Vagina (tissue), 2 donors: ENCODE measurements around the gene PTPRN2. TPM values are rescaled to one million over a fixed set of nuclear protein-coding genes. Genes with fewer than 3 reads are reported as not detected.

ENCODE experiments used
- DNase-seq, 2 donors: peaks; one replicate each; pipeline ENCODE4 v3.0.0-alpha.2; 2017; ENCODE audit errors: extremely low spot score in 2 of 2
- H3K27ac ChIP-seq: fragments of 200-600 bp; sonication (generic); one replicate; pipeline ENCODE4 v1.5.1; 2019
- H3K27me3 ChIP-seq: fragments of 200-600 bp; sonication (generic); one replicate; pipeline ENCODE4 v1.5.1; 2019
- H3K36me3 ChIP-seq, 2 donors: fragments of 200-600 bp; sonication (generic); one replicate each; pipeline ENCODE4 v1.5.1; 2017 to 2019
- H3K4me1 ChIP-seq: fragments of 200-600 bp; sonication (generic); one replicate; pipeline ENCODE4 v1.5.1; 2019
- H3K4me3 ChIP-seq, 2 donors: fragments of 200-600 bp; sonication (generic); 1 replicate in 1 of 2; 2 replicates in 1 of 2; pipeline ENCODE4 v1.5.1; 2016 to 2019
- H3K9me3 ChIP-seq: fragments of 200-600 bp; sonication (generic); one replicate; pipeline ENCODE4 v1.5.1; 2019
- CTCF ChIP-seq, 3 experiments: fragments of 450-650 bp in 2 of 3; fragments of 200-600 bp in 1 of 3; sonication (generic) in 1 of 3; IDR thresholded peaks; one replicate each; pipeline ENCODE4 v1.5.1; 2017 to 2019; ENCODE audit warnings: antibody characterized with exemption in 3 of 3, mild to moderate bottlenecking in 2 of 3, moderate library complexity in 2 of 3
- POLR2A ChIP-seq, 2 donors: fragments of 450-650 bp; IDR thresholded peaks; one replicate each; pipeline ENCODE4 v1.6.1; 2017; ENCODE audit warnings: antibody characterized with exemption in 2 of 2, mild to moderate bottlenecking in 2 of 2, moderate library complexity in 2 of 2
- POLR2AphosphoS5 ChIP-seq, 2 donors: sonication (generic); formaldehyde crosslinking; IDR thresholded peaks; one replicate each; pipeline ENCODE4 v1.9.0; 2017; ENCODE audit warnings: antibody characterized with exemption in 2 of 2, mild to moderate bottlenecking in 2 of 2, low read depth in 1 of 2; ENCODE audit not compliant: insufficient read depth in 1 of 2
- intact Hi-C: fragments of 100-400 bp; cut with DNase I; formaldehyde crosslinking; loops from one replicate; pipeline ENCODE4 v1.15.1; 2023
- total RNA-seq: library from RNA; depleted of rRNA; stranded (reverse); fragments of >200 nt; gene quantifications from one replicate; pipeline ENCODE4 v1.2.3, GENCODE V29; 2016

The PTPRN2 gene
- total RNA-seq, 1 donor from 2014 or later: 7.4 TPM

- no peak for TF ChIP-seq CTCF (IDR thresholded peaks at IDR 0.05)
- TF ChIP-seq POLR2A (IDR thresholded peaks at IDR 0.05): no peak
- TF ChIP-seq POLR2AphosphoS5 (IDR thresholded peaks at IDR 0.05; ENCODE audit: insufficient read depth in 1 of 2, low read depth in 1 of 2): no peak
- no peaks in the 10 kb centered on the region for H3K9me3 ChIP-seq
- intact Hi-C loops: loop anchor here (10.0 kb wide), 1 partner anchor 1342 kb away; no protein-coding TSS in a partner anchor
- no peak overlapping the region for H3K27ac ChIP-seq
- no peaks in the 10 kb centered on the region for H3K27me3 ChIP-seq
- no peaks in the 10 kb centered on the region for H3K4me1 ChIP-seq
- H3K36me3 ChIP-seq: no peaks in the 10 kb centered on the region
- DNase-seq: no peak
- no peak overlapping the region for H3K4me3 ChIP-seq
Measured at GRCh38 chr7:158366346-158366745, 221.3 kb downstream of the PTPRN2 start.

- H3K27ac ChIP-seq: no peak overlapping the region
- no peaks in the 10 kb centered on the region for H3K27me3 ChIP-seq
- DNase-seq: no peak
- no peak overlapping the region for H3K4me3 ChIP-seq
- no peaks in the 10 kb centered on the region for H3K4me1 ChIP-seq
- no peaks in the 10 kb centered on the region for H3K9me3 ChIP-seq
- no peaks in the 10 kb centered on the region for H3K36me3 ChIP-seq
- no peak for TF ChIP-seq CTCF (IDR thresholded peaks at IDR 0.05)
- no peak for TF ChIP-seq POLR2A (IDR thresholded peaks at IDR 0.05)
- TF ChIP-seq POLR2AphosphoS5 (IDR thresholded peaks at IDR 0.05; ENCODE audit: insufficient read depth in 1 of 2, low read depth in 1 of 2): no peak
- intact Hi-C loops: loop anchor here (10.0 kb wide), 1 partner anchor 1340 kb away; no protein-coding TSS in a partner anchor
Measured at GRCh38 chr7:158365267-158365666, 222.4 kb downstream of the PTPRN2 start.

- TF ChIP-seq POLR2A (IDR thresholded peaks at IDR 0.05) (no peak), CTCF (IDR thresholded peaks at IDR 0.05) (no peak), POLR2AphosphoS5 (IDR thresholded peaks at IDR 0.05; ENCODE audit: insufficient read depth in 1 of 2, low read depth in 1 of 2) (no peak)
- intact Hi-C loops: loop anchor here (10.0 kb wide), 1 partner anchor 1340 kb away; no protein-coding TSS in a partner anchor
- H3K4me3 ChIP-seq: no peak overlapping the region
- no peaks in the 10 kb centered on the region for H3K9me3 ChIP-seq
- H3K27me3 ChIP-seq: no peaks in the 10 kb centered on the region
- no peaks in the 10 kb centered on the region for H3K4me1 ChIP-seq
- H3K36me3 ChIP-seq: no peaks in the 10 kb centered on the region
- no peak overlapping the region for H3K27ac ChIP-seq
- DNase-seq: no peak
Measured at GRCh38 chr7:158364451-158364850, 223.2 kb downstream of the PTPRN2 start.

DNA sequence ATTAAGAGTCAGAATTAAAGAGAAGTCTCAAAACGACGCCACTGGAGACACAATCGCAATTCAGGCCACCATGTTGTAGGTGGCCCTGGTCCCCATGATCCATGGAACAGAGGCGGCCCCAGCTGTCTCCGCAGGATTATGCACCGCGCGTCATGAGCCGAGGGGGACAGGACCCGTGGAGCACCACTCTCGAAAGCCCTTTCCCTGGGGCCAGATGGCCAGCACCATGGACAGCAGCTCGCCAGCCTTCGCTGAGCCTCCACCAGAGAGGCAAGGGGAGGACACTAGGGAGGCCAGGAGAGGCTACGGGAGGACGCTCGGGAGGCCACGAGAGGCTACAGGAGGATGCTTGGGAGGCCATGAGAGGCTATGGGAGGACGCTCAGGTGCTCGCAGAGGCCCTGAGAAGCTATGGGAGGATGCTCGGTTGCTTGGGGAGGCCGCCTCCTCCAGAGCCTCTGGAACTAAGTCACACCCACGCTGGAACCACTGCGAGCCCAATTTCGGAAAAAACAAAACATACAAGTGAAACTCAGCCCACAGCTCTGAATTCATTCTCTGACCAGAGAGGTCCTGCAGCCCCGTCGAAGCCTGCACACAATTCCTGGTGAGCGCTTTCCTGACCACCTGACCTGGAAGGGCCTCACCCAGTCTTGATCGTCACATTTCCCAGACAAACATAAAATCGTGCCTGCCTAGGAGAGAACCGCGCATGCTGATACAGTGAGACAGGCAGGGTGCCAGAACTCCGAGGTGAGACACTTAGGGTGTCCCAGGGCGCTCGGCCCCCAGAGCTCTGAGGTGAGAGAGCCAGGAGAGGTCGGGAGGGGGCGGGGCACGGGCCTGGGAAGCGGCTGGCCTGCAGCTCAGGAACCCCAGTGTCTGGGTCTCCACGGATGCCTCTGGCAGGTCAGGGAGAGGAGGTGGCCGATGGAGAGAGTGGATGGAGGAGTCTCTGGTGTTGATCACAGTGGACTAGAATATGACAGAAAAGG, 224.4 kb downstream of the PTPRN2 start:
- H3K27ac ChIP-seq: no peak overlapping the region
- TF ChIP-seq POLR2AphosphoS5 (IDR thresholded peaks at IDR 0.05; ENCODE audit: insufficient read depth in 1 of 2, low read depth in 1 of 2): no peak
- H3K36me3 ChIP-seq: no peaks in the 10 kb centered on the region
- no peaks in the 10 kb centered on the region for H3K4me1 ChIP-seq
- H3K27me3 ChIP-seq: no peaks in the 10 kb centered on the region
- no peak for DNase-seq
- no peak overlapping the region for H3K4me3 ChIP-seq
- intact Hi-C loops: loop anchor here (10.0 kb wide), 1 partner anchor 1338 kb away; no protein-coding TSS in a partner anchor
- no peaks in the 10 kb centered on the region for H3K9me3 ChIP-seq

DNA sequence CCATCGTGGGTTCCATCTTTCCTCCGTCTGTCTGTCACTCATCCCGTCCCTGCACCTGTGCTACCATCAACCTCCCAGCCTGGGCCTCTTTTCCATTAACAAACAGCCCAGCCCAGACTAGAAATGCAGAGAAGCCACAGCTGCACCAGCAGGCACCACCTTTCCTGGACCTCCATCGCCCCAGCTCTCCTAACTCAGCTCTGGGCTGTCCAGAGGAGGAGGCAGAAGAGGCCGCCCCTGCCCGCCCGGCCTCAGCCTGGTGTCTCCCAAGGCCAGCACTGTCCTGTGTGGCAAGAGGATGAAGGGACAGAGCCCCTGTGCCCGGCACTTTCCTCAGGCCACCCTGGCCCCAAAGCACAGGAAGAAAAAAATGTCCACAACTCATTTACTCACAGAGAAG, 225.6 kb downstream of the PTPRN2 start:
- Histone ChIP-seq H3K36me3 (no peaks in the 10 kb centered on the region), H3K9me3 (no peaks in the 10 kb centered on the region), H3K27ac (no peak overlapping the region), H3K27me3 (no peaks in the 10 kb centered on the region), H3K4me1 (no peaks in the 10 kb centered on the region), H3K4me3 (no peak overlapping the region)
- intact Hi-C loops: loop anchor here (10.0 kb wide), 1 partner anchor 1337 kb away; no protein-coding TSS in a partner anchor
- DNase-seq: no peak
- TF ChIP-seq POLR2AphosphoS5 (IDR thresholded peaks at IDR 0.05; ENCODE audit: insufficient read depth in 1 of 2, low read depth in 1 of 2) (no peak), POLR2A (IDR thresholded peaks at IDR 0.05) (no peak), CTCF (IDR thresholded peaks at IDR 0.05) (no peak)
